Esophagus muscularis mucosa (tissue), 3 donors: Measurements from ENCODE around the gene TMEM94.

Experiments used
- CTCF ChIP-seq, 3 experiments: fragments of 200-600 bp in 2 of 3; fragments of 450-650 bp in 1 of 3; sonication (generic) in 2 of 3; IDR thresholded peaks; one replicate each; pipeline ENCODE4 v1.5.1; 2017 to 2019; ENCODE audit warnings: antibody characterized with exemption in 3 of 3, mild to moderate bottlenecking in 2 of 3, moderate library complexity in 1 of 3
- POLR2A ChIP-seq: fragments of 450-650 bp; IDR thresholded peaks from one replicate; pipeline ENCODE4 v1.6.1; 2017; ENCODE audit warnings: antibody characterized with exemption, moderate library complexity, mild to moderate bottlenecking, low read depth
- POLR2AphosphoS5 ChIP-seq, 2 donors: sonication (generic); formaldehyde crosslinking; IDR thresholded peaks; one replicate each; pipeline ENCODE4 v1.6.1; 2017; ENCODE audit warnings: antibody characterized with exemption in 2 of 2

- no peak for TF ChIP-seq CTCF (IDR thresholded peaks at IDR 0.05)
- no peak for TF ChIP-seq POLR2A
- no peak for TF ChIP-seq POLR2AphosphoS5 (IDR thresholded peaks at IDR 0.05)
Measured at GRCh38 chr17:75482098-75482942, 25.9 kb downstream of the TMEM94 start.
